HG02763 (cell line): Measurements from ENCODE around the gene CACNB1.

Experiments used
- ATAC-seq: cut with Tn5 transposase; IDR thresholded peaks from one replicate; pipeline ENCODE4 v1.9.1; 2021; ENCODE audit warnings: mild to moderate bottlenecking, moderate library complexity; ENCODE audit not compliant: unreplicated experiment

CACNB1 gene

GRCh38 chr17:39197380-39198185 is at the start of gene CACNB1:
Gene CACNB1 (minus strand): TSS chr17:39197669. CDS start chr17:39197495, 174 bp downstream.
- ATAC-seq: no peak

DNA sequence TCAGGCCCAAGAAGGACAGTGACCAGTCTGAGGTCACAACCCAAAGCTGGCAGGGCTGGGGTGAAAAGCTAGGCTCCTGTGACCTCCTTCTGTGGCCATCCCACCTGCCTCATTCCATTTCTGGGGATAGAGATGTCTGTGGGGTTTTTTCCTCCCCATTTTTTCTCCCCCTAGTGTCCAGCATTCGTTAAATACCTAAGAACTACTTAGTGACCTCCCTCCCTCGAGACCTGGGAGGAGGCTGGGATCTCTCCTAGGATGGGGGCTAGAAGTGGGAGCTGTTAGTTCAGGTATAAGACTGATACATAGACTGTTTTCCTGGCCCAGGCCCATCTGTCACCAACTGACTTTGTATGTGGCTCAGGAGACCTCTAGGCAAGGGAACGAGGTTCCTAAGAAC is 48.8 kb upstream of the CACNB1 start:
- no peak for ATAC-seq

GRCh38 chr17:39244600-39245570 is 47.4 kb upstream of the CACNB1 start:
- no peak for ATAC-seq

GRCh38 chr17:39244016-39244599 is 46.6 kb upstream of the CACNB1 start:
- no peak for ATAC-seq

GRCh38 chr17:39243155-39243554 is 45.7 kb upstream of the CACNB1 start:
- ATAC-seq: no peak

GRCh38 chr17:39240631-39241030 is 43.2 kb upstream of the CACNB1 start:
- ATAC-seq: no peak

DNA sequence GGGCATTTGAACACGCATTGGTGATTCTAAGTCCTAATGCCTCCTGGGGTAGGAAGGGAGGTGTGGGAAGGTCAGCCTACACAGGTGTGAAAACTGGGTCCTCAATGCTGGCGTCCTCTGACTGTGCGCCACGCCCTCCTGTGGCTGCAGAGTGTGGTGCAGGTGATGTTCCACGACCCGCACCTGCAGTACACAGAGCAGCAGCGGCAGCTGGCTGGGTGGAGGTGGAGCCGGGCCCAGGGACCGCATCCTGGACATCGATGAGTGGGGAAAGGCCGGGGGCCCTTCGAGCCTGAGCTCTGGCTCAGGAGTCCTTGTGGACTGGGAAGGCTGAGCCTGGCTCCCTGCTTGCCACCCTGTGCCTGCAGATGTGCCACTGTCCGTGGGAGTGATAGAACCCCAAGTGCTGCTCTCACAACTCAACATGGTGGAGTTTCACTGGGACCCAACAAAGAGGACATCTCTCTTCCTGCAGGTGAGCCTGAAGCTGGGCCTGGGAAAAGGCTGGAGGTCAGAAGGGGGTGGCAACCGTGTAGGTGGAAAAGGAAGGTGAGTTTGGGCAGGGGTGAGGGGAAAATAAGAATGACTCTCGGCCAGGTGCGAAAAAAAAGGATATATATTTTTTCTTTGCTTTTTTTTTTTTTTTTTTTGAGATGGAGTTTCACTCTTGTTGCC is 42.3 kb upstream of the CACNB1 start:
- no peak for ATAC-seq

DNA sequence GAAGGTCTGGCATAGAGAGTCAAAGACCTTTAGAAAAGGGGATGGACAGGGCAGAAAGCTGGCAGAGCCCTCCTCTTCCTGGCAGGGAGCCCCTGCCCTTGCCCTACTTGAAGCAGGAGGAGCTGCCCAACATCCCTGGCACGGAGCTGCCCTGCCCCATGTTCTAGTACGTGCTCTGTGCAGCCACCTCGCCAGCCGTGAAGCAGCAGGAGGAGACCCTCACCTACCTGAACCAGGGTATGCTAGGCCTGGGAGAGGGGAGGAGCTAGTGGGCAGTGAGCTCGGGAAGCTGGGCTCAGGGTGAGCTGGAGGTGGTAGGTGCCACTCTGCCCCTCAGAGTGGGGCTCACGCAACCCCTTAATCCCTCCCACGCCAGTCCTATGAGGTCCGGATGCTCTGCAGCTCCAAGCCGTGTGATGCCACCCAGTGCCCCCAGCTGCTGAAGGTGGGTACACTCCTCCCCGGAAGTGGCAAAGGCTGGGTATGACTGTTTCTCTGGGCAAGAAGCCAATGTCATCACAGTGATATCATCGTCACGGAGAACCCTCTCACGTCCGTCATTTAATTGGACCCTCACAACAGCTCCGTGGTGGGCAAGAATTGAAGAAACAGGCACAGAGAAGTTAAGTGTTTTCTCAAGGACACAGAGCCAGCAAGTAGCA is 41.0 kb upstream of the CACNB1 start:
- no peak for ATAC-seq

DNA sequence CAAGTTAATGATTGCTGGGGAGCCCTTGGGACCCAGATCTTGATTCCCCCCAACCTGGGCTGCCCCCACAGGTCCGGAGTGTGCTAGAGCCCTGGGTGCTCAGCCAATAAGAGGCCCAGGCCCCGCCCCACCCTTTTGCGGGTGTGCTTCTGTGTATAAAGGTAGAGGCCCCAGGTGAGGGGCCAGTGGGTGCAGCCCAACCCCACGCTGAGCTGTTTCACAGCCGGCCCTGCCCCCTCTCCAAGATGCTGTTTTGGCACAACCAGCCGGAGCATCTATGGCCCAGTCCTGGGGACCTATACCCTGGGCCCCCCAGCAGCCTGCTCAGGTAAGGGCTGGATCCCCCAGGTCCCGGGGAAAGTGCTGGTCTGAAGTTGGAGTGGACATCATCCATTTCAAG is 40.1 kb upstream of the CACNB1 start:
- ATAC-seq: no peak

- ATAC-seq: no peak
Measured at GRCh38 chr17:39236981-39237441, 39.5 kb upstream of the CACNB1 start.

DNA sequence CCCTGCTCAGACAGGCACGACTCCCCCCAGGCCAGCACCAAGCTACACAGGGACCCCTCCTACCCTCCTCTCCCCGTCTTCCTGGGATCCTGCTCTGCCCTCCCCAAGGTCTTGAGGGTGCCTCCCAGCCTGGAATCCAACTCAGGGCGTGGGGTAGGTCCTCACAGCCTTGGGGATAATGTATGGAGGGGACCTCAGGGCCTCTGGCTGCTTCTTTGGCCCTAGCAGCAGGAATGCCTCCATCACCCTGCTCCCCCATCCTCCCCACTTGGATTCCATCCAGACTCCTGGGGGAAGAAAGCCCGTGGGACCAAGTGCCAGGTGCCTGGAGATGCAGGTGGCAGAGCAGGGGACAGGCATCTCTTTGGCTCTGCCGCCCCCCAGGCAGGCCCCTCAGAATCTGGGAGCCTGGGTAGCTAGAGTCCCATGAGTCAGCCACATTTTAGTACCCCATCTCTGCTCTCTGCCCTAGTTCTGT is 39.0 kb upstream of the CACNB1 start:
- ATAC-seq: no peak

DNA sequence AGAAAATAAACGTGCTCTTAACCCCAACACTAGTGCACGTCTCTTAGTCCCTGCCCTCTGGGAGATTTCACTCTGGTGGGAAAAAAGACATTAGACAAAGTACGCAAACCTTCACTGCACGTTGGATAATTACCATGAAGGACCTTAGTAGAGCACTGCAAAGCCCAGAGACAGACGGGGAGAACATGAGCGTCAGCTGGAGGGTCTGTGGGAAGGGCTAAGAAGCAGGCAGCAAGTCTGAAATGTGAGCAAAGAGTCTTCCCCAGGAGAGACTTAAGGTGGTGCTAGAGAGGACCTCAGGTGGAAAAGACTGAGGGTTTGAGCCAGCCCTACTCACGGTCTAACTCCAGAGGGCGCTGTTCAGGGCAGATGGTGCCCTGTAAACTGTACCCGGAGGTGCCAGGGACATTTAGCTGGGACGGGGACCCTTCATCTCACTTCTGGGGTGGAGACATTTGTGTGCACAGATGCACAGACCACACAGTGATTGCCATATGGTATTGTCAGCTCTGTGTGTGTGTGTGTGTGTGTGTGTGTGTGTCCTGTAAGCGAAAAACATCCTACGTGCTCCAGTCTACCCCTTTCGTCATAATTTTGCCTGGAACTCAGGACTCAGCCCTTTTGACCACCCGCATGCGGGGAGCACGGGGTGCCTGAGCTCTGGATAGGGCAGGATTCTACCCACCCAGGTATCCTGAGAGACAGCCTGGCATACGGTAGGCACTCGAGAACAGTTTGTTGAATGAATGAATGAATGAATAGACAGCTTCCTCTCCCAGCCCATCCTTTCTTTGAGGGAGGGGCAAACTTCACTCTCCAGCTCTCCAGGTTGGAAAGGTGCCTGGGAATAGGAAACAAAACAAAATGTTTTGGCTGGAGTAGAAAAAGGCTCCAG is 38.3 kb upstream of the CACNB1 start:
- ATAC-seq: no peak

GRCh38 chr17:39231591-39232551 is 34.4 kb upstream of the CACNB1 start:
- no peak for ATAC-seq

GRCh38 chr17:39231091-39231561 is 33.7 kb upstream of the CACNB1 start:
- ATAC-seq: no peak

DNA sequence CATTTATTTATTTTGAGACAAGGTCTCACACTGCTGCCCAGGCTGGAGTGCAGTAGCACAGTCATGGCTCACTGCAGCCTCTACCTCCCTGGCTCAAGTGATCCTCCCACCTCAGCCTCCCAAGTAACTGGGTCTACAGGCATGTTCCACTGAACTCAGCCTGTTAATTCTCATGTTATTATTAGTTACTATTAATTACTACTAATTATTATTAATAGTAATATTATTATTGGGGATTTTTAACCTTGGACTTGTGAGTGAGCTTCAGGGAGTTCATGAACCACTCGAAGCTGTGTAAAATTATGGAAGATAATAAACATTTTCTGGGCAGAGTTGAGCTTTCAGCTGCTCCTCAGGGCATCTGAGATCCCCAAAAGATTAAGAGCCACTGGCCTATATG is 32.9 kb upstream of the CACNB1 start:
- ATAC-seq: no peak

- no peak for ATAC-seq
Measured at GRCh38 chr17:39229274-39229913, 31.9 kb upstream of the CACNB1 start.

DNA sequence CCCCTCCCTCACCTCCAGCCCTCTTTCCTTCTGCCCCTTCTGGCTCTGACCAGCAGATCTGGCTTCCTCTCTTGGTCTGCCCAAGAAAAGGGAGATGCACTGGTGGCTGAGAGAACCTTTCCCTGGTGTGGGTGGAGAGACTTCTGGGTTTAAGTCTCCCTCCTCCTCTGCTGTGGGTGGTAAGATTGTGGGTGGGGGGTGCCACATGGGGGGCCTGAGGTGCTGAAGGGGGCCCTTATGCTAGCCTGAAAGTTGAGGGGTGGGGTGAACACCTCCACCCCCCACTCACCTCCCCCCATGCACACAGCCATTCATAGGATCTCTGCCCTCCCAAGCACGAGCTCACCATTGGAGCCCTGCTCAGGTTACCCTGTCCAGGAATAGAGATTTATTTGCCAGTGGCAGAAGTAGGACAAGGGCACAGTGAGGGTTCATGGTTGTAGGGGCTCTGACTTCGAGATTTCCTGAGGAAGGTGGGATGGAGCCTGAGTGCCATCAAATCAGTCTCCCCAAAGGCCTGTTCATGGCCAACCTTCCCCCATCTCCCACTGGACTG is 30.0 kb upstream of the CACNB1 start:
- ATAC-seq: no peak
